ENCODE measurements around the gene THSD7B. TPM values are rescaled to one million over a fixed set of nuclear protein-coding genes. Genes with fewer than 3 reads are reported as not detected.

THSD7B gene
- total and polyA plus RNA-seq, 9 of the 15 experiments (the other 6 are each of a cell fraction or from before 2014, with no cell fraction given) = not detected

GRCh38 chr2:137036619-137037018 is 271.3 kb downstream of the THSD7B start:
- no peak overlapping the region for H2AFZ ChIP-seq (ENCODE audit: low read depth, low read length)
- no TSS peak for BruUV-seq (replicated peaks)
- TF ChIP-seq HDGF (IDR thresholded peaks at IDR 0.05) (no peak), STAT5B (CRISPR knock-in tag; IDR thresholded peaks at IDR 0.05) (no peak)
- ATAC-seq (no peak), FAIRE-seq (no peak), DNase-seq (ENCODE audit: extremely low read depth in 1 of 4, low spot score in 3 of 4) (no peak)
- H3K27ac ChIP-seq (ENCODE audit: extremely low read depth, low read depth, low read length) = no peak overlapping the region
- no peaks in the 10 kb centered on the region for H3K79me2 ChIP-seq (ENCODE audit: control insufficient read depth, insufficient read depth, low read length)
- no peak overlapping the region for H3K4me2 ChIP-seq (ENCODE audit: insufficient read depth, low read length)
- no peaks in the 10 kb centered on the region for H4K20me1 ChIP-seq (replicated peaks; ENCODE audit: control insufficient read depth, insufficient read depth, low read length)
- POLR2A ChIA-PET = interaction anchor here (0.7 kb wide), 1 partner anchor 16 kb away, joined by 3 read pairs; no protein-coding TSS in a partner anchor
- WGBS (ENCODE audit: insufficient coverage, low coverage, missing lambda C conversion rate) = 8% methylated on average over 1 of the region's 1 CpG
- no peak overlapping the region for H3K9ac ChIP-seq (ENCODE audit: insufficient read depth in 1 of 2, low read depth in 2 of 2, low read length in 2 of 2)
- no peaks in the 10 kb centered on the region for H3K4me1 ChIP-seq (replicated peaks in 1 of 2; ENCODE audit: control insufficient read depth in 2 of 2, insufficient read depth in 2 of 2, low read length in 2 of 2)
- H3K9me3 ChIP-seq (replicated peaks; ENCODE audit: control insufficient read depth, insufficient read depth, low read depth, low read length) = no peaks in the 10 kb centered on the region
- no peaks in the 10 kb centered on the region for H3K27me3 ChIP-seq (ENCODE audit: control insufficient read depth in 2 of 2, insufficient read depth in 2 of 2, low read length in 2 of 2)
- intact Hi-C loops (cut with micrococcal nuclease) (no loop called here), in situ Hi-C loops (cut with MboI) (no loop called here)
- H3K9me1 ChIP-seq (ENCODE audit: control insufficient read depth, insufficient read depth, low read length) = no peaks in the 10 kb centered on the region
- CTCF ChIA-PET (ENCODE audit: low intra/inter-chr PET ratio) = no interaction called here
- H3K4me3 ChIP-seq = no peak overlapping the region
- H3K36me3 ChIP-seq (ENCODE audit: control insufficient read depth, insufficient read depth, low read length) = no peaks in the 10 kb centered on the region

GRCh38 chr2:137039482-137040152 is 274.3 kb downstream of the THSD7B start:
- ATAC-seq = no peak
- FAIRE-seq = no peak
- H3K4me3 ChIP-seq = no peak overlapping the region
- no peaks in the 10 kb centered on the region for H3K9me1 ChIP-seq (ENCODE audit: control insufficient read depth, insufficient read depth, low read length)
- 0% methylated on average over 2 of the region's 2 CpGs for WGBS (ENCODE audit: insufficient coverage, low coverage, missing lambda C conversion rate)
- ChIA-PET POLR2A (interaction anchor here (0.6 kb wide), 1 partner anchor 534 kb away, joined by 3 read pairs; no protein-coding TSS in a partner anchor), CTCF (ENCODE audit: low intra/inter-chr PET ratio) (no interaction called here)
- DNase-seq (ENCODE audit: extremely low read depth in 1 of 4, low spot score in 3 of 4) = no peak
- no peak overlapping the region for H3K9ac ChIP-seq (ENCODE audit: insufficient read depth in 1 of 2, low read depth in 2 of 2, low read length in 2 of 2)
- no peaks in the 10 kb centered on the region for H3K36me3 ChIP-seq (ENCODE audit: control insufficient read depth, insufficient read depth, low read length)
- H4K20me1 ChIP-seq (replicated peaks; ENCODE audit: control insufficient read depth, insufficient read depth, low read length) = no peaks in the 10 kb centered on the region
- H3K27me3 ChIP-seq (ENCODE audit: control insufficient read depth in 2 of 2, insufficient read depth in 2 of 2, low read length in 2 of 2) = no peaks in the 10 kb centered on the region
- in situ Hi-C loops (cut with MboI) = no loop called here
- H2AFZ ChIP-seq (ENCODE audit: low read depth, low read length) = no peak overlapping the region
- H3K27ac ChIP-seq (ENCODE audit: extremely low read depth, low read depth, low read length) = no peak overlapping the region
- H3K4me2 ChIP-seq (ENCODE audit: insufficient read depth, low read length) = no peak overlapping the region
- BruUV-seq (replicated peaks) = no TSS peak
- H3K79me2 ChIP-seq (ENCODE audit: control insufficient read depth, insufficient read depth, low read length) = no peaks in the 10 kb centered on the region
- intact Hi-C loops (cut with micrococcal nuclease) = no loop called here
- no peaks in the 10 kb centered on the region for H3K4me1 ChIP-seq (replicated peaks in 1 of 2; ENCODE audit: control insufficient read depth in 2 of 2, insufficient read depth in 2 of 2, low read length in 2 of 2)
- H3K9me3 ChIP-seq (replicated peaks; ENCODE audit: control insufficient read depth, insufficient read depth, low read depth, low read length) = no peaks in the 10 kb centered on the region
- TF ChIP-seq SIRT6 (IDR thresholded peaks at IDR 0.05; ENCODE audit: low read depth, low read length) (no peak), ZNF518B (CRISPR knock-in tag; IDR thresholded peaks at IDR 0.05) (no peak), GABPB1 (CRISPR knock-in tag; IDR thresholded peaks at IDR 0.05) (no peak), KLF1 (tag; IDR thresholded peaks at IDR 0.05) (no peak), MECOM (CRISPR knock-in tag; IDR thresholded peaks at IDR 0.05) (no peak), MTA3 (IDR thresholded peaks at IDR 0.05; ENCODE audit: borderline replicate concordance) (no peak), RAD51 (IDR thresholded peaks at IDR 0.05; ENCODE audit: borderline replicate concordance, low read depth) (no peak), SMC3 (conservative IDR thresholded peaks at IDR 0.05; ENCODE audit: insufficient read depth, low read depth, low read length) (no peak)
- TF ChIP-seq, protein P1, sequence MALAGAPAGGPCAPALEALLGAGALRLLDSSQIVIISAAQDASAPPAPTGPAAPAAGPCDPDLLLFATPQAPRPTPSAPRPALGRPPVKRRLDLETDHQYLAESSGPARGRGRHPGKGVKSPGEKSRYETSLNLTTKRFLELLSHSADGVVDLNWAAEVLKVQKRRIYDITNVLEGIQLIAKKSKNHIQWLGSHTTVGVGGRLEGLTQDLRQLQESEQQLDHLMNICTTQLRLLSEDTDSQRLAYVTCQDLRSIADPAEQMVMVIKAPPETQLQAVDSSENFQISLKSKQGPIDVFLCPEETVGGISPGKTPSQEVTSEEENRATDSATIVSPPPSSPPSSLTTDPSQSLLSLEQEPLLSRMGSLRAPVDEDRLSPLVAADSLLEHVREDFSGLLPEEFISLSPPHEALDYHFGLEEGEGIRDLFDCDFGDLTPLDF (CRISPR knock-in tag; IDR thresholded peaks at IDR 0.05) = no peak

Data from K562 (cell line).